ENCODE measurements around the gene GLOD5.

The GLOD5 gene

DNA sequence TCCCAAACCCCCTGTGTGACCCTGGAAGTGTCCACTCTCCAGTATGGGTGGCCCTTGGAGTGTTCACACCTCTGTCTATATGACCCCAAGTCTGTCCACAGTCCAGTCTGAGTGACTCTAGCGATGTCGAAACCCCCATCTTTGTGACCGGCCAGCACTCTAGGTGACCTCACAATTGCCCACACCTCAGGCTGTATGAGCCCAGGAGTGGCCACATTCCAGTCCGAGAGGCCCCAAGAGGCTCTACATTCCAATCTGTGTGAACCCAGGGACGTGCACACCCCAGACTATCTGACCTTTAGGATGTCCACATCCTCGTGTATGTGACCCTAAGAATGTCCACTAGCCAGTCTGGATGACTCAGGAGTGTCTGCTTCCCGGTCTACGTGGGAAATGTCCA, 7.3 kb upstream of the GLOD5 start:
- DNase-seq (ENCODE audit: low read depth), result no peak

- DNase-seq (ENCODE audit: low read depth), result no peak
Measured at GRCh38 chrX:48769230-48769629, 7.7 kb downstream of the GLOD5 start.

- DNase-seq (ENCODE audit: low read depth), result no peak
Measured at GRCh38 chrX:48770296-48770695, 8.7 kb downstream of the GLOD5 start.

- no peak for DNase-seq (ENCODE audit: low read depth)
Measured at GRCh38 chrX:48772602-48773001, 11.1 kb downstream of the GLOD5 start.

GRCh38 chrX:48776818-48777439, 15.4 kb downstream of the GLOD5 start:
- no peak for DNase-seq (ENCODE audit: low read depth)

DNA sequence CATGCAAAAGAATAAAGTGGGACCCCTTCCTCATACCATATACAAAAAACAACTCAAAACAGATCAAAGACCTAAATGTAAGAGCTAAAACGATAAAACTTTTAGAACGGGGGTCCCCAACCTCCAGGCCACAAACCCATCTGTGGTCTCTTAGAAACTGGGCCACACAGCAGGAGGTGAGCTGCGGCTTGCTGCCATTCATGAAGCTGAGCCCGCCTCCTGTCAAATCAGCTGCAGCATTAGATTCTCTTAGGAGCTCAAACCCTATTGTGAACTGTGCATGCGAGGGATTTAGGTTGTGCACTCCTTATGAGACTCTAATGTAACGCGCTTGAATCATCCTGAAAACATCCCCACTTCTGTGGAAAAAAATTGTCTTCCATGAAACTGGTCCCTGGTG, 17.9 kb downstream of the GLOD5 start:
- DNase-seq (ENCODE audit: low read depth), result no peak

DNA sequence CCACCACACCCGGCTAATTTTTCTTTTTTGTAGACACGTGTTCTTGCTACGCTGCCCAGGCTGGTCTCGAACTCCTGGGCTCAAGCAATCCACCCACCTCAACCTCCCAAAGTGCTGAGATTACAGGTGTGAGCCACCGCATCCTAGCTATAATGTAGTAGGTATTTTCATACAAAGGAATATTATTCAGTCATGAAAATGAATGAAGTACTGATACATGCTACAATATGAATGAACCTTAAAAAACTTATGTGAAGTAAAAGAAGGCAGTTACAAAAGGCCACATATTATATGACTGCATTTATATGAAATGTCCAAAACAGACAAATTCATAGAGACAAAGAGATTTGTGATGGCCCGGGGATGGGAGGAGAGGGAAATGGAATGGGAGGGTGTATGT, 20.2 kb downstream of the GLOD5 start:
- DNase-seq (ENCODE audit: low read depth), result no peak

GRCh38 chrX:48782216-48782615, 20.7 kb downstream of the GLOD5 start:
- DNase-seq (ENCODE audit: low read depth), result no peak

GRCh38 chrX:48782795-48783194, 21.2 kb downstream of the GLOD5 start:
- DNase-seq (ENCODE audit: low read depth), result no peak

DNA sequence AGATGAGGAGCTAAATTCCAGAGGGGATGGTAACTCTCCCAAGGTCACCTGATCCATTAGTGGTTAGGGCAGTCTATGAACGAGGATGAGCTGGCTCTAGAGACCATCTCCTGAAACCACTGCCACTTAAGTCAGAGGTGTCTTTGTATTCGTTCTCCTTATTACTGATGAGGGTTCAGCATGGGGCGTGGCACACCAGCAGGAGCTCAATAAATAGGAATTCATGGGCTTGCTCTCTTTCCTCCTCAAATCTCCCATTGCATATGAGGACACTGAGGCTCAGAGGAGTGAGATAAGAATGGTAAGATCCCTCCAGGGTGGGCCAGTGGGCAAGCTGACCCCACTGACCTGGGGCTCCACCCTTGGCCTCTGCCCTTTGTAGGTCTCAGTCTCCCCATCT, 23.2 kb downstream of the GLOD5 start:
- DNase-seq (ENCODE audit: low read depth), result no peak

DNA sequence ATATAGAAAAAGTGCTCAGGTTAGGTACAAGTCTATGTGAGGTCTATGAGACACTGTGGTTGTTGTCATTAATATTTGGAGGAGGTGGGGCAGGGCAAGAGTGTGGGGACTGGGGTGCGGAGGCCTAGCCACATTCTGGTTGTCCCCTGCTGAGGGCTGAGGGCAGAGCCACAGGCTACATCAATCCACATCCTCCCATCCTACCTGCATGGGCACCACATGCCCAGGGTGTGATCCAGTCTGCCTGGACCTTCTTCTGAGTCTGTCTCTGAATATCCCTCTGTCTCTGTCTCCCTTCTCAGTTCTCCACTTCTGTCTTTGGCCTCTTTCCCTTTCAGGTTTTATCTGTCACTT, 23.6 kb downstream of the GLOD5 start:
- no peak for DNase-seq (ENCODE audit: low read depth)

- DNase-seq (ENCODE audit: low read depth), result no peak
Measured at GRCh38 chrX:48785540-48786214, 24.1 kb downstream of the GLOD5 start.

DNA sequence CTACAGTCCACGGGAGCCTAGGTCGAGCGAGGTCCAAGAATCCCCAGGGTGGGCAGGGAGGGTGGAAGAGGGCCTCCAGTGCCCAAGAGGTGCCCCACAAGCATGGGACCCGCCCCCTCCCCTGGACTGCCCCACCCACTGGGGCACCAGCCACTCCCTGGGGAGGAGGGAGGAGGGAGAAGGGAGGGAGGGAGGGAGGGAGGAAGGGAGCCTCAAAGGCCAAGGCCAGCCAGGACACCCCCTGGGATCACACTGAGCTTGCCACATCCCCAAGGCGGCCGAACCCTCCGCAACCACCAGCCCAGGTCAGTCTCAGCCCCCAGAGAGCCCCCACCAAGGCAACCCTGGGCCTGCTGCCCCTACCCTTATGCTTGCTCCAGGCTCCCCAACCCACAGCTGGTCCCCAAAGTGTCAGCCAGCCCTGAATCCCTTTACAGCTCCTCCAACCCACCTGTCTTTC, 24.8 kb downstream of the GLOD5 start, which contains the start of gene GATA1:
TSS of gene GATA1 (plus strand) at position 250 of the 460 bp plus-strand sequence. CDS start 4,520 bp downstream, outside the sequence.
- DNase-seq (ENCODE audit: low read depth), result no peak

DNA sequence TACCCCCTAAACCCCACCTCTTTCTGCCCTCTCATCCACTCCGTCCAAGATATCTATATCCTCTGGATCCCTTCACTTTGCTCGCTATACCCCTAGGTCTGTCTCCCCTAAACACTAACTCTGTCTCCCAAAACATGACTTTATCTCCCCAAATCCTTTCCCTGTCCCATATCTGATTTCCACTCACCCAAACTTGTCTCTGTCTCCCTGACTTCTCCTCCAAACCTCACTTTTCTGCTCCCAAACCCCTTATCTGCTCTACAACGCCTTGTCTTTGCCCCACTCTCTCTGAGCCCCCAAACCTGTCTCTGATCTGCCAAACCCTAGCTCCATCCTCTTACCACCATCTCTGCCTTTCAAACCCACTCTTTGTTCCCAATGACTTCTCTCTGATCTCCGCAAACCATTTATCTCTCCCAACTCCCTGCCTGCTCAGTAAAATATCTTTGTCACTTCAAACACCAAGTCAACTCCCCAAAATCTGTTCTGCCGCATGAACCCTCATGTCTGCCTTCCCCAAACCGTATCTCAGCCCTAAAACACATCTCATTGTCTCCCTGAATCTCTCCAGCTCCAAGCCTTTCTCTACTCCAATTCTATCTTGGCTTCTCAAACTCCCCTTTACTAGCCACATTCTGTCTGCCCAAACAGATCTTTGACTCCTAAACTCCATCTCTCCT, 25.4 kb downstream of the GLOD5 start:
- DNase-seq (ENCODE audit: low read depth), result no peak

- DNase-seq (ENCODE audit: low read depth), result no peak
Measured at GRCh38 chrX:48787505-48788443, 26.2 kb downstream of the GLOD5 start.

DNA sequence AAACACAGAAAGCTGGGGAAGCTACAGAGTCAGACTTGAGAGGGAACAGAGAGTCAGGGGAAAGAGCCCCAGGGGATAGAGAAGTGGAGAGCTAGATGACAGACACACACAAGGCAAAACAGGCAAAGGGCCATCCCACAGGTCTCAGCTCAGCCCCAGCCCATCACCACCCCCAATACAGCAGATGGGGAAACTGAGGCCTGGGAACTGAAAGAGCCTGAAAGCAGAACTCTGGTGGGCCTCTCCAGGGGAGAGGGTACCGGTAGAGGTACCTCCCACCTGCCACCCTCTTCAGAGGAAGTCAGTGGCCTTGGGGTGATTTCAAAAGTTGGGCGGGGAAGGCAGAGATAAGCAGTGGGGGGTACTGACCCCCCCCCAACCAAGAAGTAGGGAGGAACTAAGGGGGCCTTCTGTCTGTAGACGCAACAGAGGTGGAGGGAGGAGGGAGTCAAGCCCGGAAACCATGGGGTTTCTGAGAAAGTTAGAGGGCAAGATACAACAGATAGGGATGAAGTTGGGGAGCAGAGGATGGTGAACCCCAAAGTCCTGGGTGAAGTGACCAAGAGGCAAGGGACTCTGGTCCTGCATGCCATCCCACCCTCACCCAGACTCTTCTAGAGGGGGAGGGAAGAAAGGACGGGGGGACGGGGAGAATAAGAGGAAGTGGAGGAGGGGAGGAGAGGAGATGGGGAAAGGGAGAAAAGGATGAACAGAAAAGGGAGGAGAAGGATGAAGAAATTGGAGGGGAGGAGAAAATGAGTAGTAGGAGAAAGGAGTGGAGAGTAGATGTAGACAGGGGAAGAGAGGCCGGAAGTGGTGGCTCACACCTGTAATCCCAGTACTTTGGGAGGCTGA, 28.0 kb downstream of the GLOD5 start:
- no peak for DNase-seq (ENCODE audit: low read depth)

DNA sequence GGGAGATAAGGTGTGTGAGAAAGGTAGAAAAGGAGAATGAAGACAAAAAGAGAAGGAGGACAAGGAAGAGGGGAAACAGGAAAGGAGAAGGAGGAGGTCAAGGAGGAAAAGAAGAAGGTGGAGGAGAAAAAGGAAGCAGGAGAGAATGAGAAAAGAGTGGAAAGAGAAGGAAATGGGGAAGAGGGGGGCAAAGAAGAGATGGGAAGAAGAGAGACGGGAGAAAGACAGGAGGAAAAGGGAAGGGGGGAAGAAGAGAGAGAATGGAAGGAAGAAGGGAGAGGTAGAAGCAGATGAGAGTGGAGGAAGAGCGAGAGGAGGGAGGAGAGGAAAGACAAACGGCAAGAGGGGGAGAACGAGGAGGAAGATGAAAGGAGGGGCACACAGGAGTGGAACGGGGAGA, 28.9 kb downstream of the GLOD5 start:
- DNase-seq (ENCODE audit: low read depth), result no peak

DNA sequence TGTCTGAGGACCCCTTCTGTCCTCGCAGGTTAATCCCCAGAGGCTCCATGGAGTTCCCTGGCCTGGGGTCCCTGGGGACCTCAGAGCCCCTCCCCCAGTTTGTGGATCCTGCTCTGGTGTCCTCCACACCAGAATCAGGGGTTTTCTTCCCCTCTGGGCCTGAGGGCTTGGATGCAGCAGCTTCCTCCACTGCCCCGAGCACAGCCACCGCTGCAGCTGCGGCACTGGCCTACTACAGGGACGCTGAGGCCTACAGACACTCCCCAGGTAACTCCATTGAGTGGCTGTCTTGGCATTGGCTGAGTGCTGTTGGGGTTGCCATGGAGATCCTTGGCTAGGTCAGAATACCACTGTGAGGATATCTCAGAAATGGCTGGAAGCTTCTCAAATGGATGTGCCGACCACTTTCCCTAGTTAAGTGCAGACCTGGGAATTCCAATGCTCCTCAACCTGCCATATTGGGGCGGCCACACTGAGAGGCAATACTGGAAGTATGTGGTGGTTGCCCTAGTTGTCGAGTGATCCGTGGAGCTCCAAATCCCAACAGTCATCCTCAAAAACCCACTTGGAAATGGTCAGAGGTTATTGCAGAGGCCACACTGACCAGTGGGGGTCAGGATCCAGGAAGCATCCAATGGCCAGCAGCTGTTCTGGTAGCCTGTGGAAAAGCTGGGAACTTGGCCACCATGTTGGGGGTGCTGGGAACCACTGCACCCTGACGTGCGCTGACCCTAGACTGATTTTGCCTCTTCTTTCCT, 29.7 kb downstream of the GLOD5 start:
- DNase-seq (ENCODE audit: low read depth), result no peak

- no peak for DNase-seq (ENCODE audit: low read depth)
Measured at GRCh38 chrX:48792219-48792618, 30.7 kb downstream of the GLOD5 start.

GRCh38 chrX:48793935-48794334, 32.4 kb downstream of the GLOD5 start:
- no peak for DNase-seq (ENCODE audit: low read depth)

All from stimulated activated CD8-positive, alpha-beta memory T cell treated with anti-CD3 and anti-CD28 coated beads, Interleukin-15, amount 100 ng/mL, for 24 hours (primary cell).